Muscle layer of duodenum (tissue), 2 donors: Measurements from ENCODE around the gene SEMA4B.

Experiments
- H3K27ac ChIP-seq: one replicate; pipeline ENCODE4 v1.7.0; 2013; ENCODE audit warnings: mild to moderate bottlenecking, low read length
- H3K27me3 ChIP-seq: one replicate; pipeline ENCODE4 v1.7.0; 2013; ENCODE audit warnings: low read depth, mild to moderate bottlenecking, control low read depth, low read length
- H3K36me3 ChIP-seq, 2 donors: one replicate each; pipeline ENCODE4 v1.7.0; 2013; ENCODE audit warnings: low read length in 2 of 2, control low read depth in 1 of 2, mild to moderate bottlenecking in 1 of 2; ENCODE audit not compliant: insufficient read depth in 2 of 2, control insufficient read depth in 1 of 2
- H3K4me1 ChIP-seq, 2 donors: one replicate each; pipeline ENCODE4 v1.7.0; 2013; ENCODE audit warnings: low read length in 2 of 2, mild to moderate bottlenecking in 2 of 2, control low read depth in 1 of 2, moderate library complexity in 1 of 2; ENCODE audit not compliant: insufficient read depth in 2 of 2, control insufficient read depth in 1 of 2
- H3K4me3 ChIP-seq, 2 donors: one replicate each; pipeline ENCODE4 v1.7.0; 2013; ENCODE audit warnings: low read length in 2 of 2, low read depth in 1 of 2, mild to moderate bottlenecking in 1 of 2
- H3K9me3 ChIP-seq, 2 donors: one replicate each; pipeline ENCODE4 v1.7.0; 2013; ENCODE audit warnings: low read length in 2 of 2, control low read depth in 1 of 2, mild to moderate bottlenecking in 1 of 2; ENCODE audit not compliant: control insufficient read depth in 1 of 2
- donor health status: healthy.

The SEMA4B gene

DNA sequence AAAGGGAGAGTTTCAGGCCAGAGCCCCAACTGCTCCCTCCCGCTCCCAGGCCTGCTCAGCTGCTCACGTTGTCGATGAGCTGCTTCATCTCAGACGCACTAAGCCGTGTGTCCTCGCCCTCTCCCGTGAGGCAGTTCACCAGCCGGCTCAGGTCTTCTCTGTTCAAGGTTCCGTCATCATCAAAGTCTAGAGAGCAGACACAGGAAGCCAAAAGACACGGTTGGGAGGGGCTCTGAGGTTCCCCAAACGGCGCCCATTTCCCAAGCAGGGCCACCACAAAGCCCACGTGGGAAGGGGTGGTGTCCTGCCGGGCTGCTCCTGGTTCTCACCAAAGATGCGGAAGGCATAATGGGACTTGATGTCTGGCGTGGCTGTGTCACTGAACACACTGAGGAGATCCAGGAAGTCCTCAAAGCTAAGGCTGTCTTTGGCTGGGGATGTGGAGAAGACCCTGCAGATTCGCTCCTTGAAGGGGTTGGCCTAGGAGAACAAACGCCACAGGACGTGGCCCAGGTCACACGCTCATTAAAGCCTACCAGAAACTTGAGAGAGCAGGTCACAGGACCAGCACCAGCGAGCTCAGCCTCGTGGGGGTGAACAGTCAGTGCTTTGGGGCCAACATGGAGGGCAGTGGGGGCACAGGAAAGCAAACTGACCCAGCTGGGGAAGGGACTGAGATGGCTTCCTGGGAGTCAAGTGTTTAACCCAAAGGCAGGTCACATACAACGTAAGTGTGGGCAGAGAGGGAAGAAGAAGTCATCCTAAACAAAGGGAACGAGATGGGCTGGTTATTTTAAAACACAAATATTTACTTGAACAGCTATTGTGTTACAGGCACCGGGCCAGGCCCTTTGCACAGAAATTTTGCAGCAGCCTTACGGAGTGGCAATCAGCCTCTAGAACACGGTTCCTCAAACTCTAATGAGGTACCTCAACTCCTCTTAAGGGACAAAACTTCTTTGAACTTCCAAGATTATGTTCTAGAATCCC, 30.2 kb downstream of the SEMA4B start:
- Histone ChIP-seq H3K4me3 (peak overlapping the region in 1 of 2 donors; percentile 13), H3K27ac (peak overlapping the region; percentile 45), H3K27me3 (no peaks in the 10 kb centered on the region), H3K9me3 (no peaks in the 10 kb centered on the region), H3K36me3 (peaks cover 39 to 44% of the 10 kb centered on the region in 2 donors), H3K4me1 (peaks cover 33 to 56% of the 10 kb centered on the region in 2 donors)

- peaks cover 33 to 56% of the 10 kb centered on the region in 2 donors for H3K4me1 ChIP-seq
- H3K27ac ChIP-seq: no peak overlapping the region
- peak overlapping the region; percentile 33 to 77 for H3K4me3 ChIP-seq
- H3K36me3 ChIP-seq: peaks cover 33 to 43% of the 10 kb centered on the region in 2 donors
- no peaks in the 10 kb centered on the region for H3K27me3 ChIP-seq
- no peaks in the 10 kb centered on the region for H3K9me3 ChIP-seq
These were observed 31.1 kb downstream of the SEMA4B start for GRCh38 chr15:90232196-90232595.

DNA sequence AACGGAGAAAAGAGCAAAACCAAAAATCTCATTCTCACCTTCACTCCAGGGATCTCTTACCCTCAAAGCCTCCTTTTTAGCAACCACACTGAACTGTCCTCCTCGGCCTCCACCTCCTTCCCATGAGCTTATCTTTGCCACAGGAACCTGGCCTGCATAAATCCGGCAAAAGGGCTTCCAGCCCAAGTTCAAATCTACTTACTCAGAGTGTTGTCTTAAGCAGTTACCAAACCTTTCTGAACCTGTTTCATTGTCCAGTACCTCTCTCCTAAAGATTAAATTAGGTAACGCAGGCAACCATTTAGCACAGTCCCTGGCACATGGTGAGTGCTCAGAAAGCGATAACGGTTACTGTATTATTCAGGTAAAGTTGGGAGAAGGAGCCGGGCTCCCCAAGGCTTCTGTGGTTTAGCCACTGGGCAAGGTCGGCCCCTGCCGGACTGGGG, 31.8 kb downstream of the SEMA4B start:
- Histone ChIP-seq H3K4me1 (peaks cover 33 to 53% of the 10 kb centered on the region in 2 donors), H3K9me3 (no peaks in the 10 kb centered on the region), H3K27me3 (no peaks in the 10 kb centered on the region), H3K4me3 (peak overlapping the region; percentile 77 to 87), H3K36me3 (peaks cover 27 to 35% of the 10 kb centered on the region in 2 donors), H3K27ac (peak overlapping the region; percentile 79)

DNA sequence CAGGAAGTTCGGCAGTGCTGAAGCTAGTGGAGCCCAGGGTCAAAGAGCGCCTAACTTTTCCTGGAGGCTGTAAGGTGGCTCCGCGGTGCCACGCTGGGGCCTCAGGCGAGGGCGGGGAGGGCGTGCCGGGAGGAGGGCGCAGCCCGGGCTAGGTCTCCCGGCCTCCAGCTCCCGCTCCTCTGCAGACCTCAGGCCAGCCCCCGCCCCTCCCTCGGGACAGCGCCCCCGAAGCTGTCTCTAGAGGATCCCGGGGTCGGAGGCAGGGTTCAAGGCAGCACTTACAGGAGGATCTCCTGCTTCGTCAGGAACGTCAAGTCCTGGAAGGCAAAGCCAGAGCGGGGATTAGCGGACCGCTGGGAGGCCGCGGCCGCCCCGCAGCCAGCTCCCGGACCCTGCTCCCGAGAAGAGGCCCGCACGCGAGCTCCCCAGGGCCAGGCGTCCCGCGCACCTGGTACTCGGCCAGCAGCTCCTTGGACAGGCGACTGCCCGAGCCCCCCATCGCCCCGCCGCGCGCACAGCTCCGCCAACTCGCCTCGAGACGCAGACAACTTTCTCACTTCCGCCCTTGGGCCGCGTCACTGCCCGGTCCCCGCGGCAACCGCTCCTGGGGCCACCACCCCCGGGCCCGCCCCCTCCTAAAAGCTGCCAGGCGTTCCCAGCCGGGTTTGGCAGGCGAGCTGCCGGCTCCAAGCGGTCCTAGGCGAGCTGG, 32.4 kb downstream of the SEMA4B start, which contains the start of gene CIB1:
TSS of gene CIB1 (minus strand) at position 555 of the 709 bp plus-strand sequence. CDS start at position 499, 56 bp downstream.
- Histone ChIP-seq H3K4me1 (peaks cover 33 to 47% of the 10 kb centered on the region in 2 donors), H3K27ac (peak within 1 kb of the TSS; percentile 79), H3K9me3 (no peaks in the 10 kb centered on the region), H3K4me3 (peak within 1 kb of the TSS; percentile 77 to 87), H3K27me3 (no peaks in the 10 kb centered on the region), H3K36me3 (peaks cover 26 to 34% of the 10 kb centered on the region in 2 donors)

- Histone ChIP-seq H3K36me3 (peaks cover 22 to 30% of the 10 kb centered on the region in 2 donors), H3K27me3 (no peaks in the 10 kb centered on the region), H3K27ac (peak within 1 kb of the TSS; percentile 79), H3K9me3 (no peaks in the 10 kb centered on the region), H3K4me1 (peaks cover 33 to 41% of the 10 kb centered on the region in 2 donors), H3K4me3 (peak within 1 kb of the TSS; percentile 77 to 87)
These were observed 33.2 kb downstream of the SEMA4B start, which contains the start of gene GDPGP1 for GRCh38 chr15:90234096-90234988. GDPGP1 (plus strand) TSS chr15:90234209; CDS start chr15:90240909, 6,700 bp downstream.

DNA sequence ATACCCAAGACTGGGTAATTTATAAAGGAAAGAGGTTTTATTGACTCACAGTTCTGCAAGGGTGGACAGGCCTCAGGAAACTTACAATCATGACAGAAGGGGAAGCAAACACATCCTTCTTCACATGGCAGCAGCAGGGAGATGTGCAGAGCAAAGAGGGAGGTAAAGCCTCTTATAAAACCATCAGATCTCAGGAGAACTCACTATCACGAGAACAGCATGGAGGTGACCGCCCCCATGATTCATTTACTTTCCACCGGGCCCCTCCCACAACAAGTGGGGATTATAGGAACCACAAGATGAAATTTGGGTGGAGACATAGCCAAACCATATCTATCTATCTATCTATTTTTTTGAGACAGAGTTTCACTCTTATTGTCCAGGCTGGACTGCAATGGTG, 38.2 kb downstream of the SEMA4B start:
- Histone ChIP-seq H3K9me3 (no peaks in the 10 kb centered on the region), H3K4me3 (no peak overlapping the region), H3K36me3 (peaks cover 7 to 29% of the 10 kb centered on the region in 2 donors), H3K4me1 (peaks cover 5 to 7% of the 10 kb centered on the region in 2 donors), H3K27ac (no peak overlapping the region), H3K27me3 (no peaks in the 10 kb centered on the region)

- no peaks in the 10 kb centered on the region for H3K4me1 ChIP-seq
- no peak overlapping the region for H3K4me3 ChIP-seq
- H3K27me3 ChIP-seq: no peaks in the 10 kb centered on the region
- peaks cover 7 to 29% of the 10 kb centered on the region in 2 donors for H3K36me3 ChIP-seq
- no peak overlapping the region for H3K27ac ChIP-seq
- H3K9me3 ChIP-seq: no peaks in the 10 kb centered on the region
These were observed 39.7 kb downstream of the SEMA4B start for GRCh38 chr15:90240856-90241255.

DNA sequence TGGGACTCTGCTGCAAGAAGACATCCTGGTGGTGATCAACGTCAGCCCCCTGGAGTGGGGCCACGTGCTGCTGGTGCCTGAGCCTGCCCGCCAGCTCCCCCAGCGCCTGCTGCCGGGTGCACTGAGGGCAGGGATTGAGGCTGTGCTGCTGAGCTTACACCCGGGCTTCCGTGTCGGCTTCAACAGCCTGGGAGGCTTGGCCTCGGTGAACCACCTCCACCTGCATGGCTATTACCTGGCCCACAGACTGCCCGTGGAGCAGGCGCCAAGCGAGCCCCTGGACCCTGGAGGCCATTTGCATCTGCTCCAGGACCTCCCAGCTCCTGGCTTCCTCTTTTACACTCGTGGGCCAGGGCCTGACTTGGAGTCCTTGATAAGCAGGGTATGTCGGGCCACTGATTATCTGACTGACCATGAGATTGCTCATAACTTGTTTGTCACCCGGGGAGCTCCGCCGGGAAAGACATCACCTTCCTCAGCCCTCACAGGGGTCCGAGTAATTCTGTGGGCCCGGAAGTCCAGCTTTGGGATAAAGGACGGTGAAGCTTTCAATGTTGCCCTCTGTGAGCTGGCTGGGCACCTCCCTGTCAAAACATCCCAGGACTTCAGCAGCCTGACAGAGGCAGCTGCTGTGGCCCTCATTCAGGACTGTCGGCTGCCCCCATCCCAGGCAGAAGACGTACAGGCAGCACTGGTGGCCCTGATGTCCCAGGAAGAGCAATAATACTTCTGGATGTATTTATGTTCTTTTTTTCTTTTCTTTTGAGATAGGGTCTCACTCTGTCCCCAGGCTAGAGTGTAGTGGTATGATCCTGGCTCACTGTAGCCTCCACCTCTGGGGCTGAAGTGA, 40.4 kb downstream of the SEMA4B start:
- H3K27ac ChIP-seq: no peak overlapping the region
- no peak overlapping the region for H3K4me3 ChIP-seq
- no peaks in the 10 kb centered on the region for H3K27me3 ChIP-seq
- H3K36me3 ChIP-seq: peaks cover 7 to 24% of the 10 kb centered on the region in 2 donors
- no peaks in the 10 kb centered on the region for H3K4me1 ChIP-seq
- no peaks in the 10 kb centered on the region for H3K9me3 ChIP-seq

DNA sequence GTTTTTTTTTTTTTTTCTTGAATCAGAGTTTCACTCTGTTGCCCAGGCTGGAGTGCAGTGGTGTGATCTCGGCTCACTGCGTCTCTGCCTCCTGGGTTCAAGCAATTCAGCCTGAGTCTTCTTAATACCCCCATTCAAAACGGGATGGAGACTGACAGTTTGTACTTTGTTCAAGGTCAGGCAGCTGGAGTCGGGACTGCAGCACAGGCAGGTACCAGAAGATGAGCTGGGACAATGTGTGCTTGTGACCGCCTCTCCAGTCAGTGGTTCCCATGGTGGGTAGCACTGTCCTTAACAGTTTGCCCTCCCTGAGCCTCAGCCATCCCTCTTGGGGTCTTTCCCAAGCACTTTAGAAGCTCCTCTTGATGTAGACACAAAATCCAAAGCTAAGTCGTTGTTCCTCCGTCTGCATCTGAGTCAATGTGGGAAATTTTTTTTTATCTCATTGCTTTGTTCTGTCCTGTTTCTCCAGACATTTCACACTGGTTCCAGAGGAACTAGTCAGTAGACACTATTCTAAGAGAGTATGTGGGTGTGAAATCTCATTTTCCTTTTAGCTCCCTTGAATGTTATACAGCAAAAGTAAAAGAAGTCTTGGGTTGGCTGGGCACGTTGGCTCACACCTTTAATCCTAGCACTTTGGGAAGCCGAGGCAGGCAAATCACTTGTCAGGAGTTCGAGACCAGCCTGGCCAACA, 43.0 kb downstream of the SEMA4B start:
- no peak overlapping the region for H3K27ac ChIP-seq
- no peak overlapping the region for H3K4me3 ChIP-seq
- H3K9me3 ChIP-seq: no peaks in the 10 kb centered on the region
- H3K27me3 ChIP-seq: no peaks in the 10 kb centered on the region
- no peaks in the 10 kb centered on the region for H3K4me1 ChIP-seq
- H3K36me3 ChIP-seq: peaks cover 0 to 16% of the 10 kb centered on the region in 2 donors
